Osteocyte (in vitro differentiated cells): ENCODE data around the gene BTBD3. TPM values are rescaled to one million over a fixed set of nuclear protein-coding genes. Genes with fewer than 3 reads are reported as not detected.

Experiments
- DNase-seq: peaks from one replicate; pipeline ENCODE4 v3.0.0; 2021; ENCODE audit warnings: mixed read lengths; ENCODE audit not compliant: unreplicated experiment; ENCODE audit errors: extremely low spot score
- H3K27ac Mint-ChIP-seq: one replicate; pipeline ENCODE4 v1.8.0; 2021; ENCODE audit warnings: mild to moderate bottlenecking, mixed read lengths; ENCODE audit not compliant: unreplicated experiment
- H3K27me3 Mint-ChIP-seq: one replicate; pipeline ENCODE4 v1.8.0; 2021; ENCODE audit warnings: mixed read lengths; ENCODE audit not compliant: unreplicated experiment
- H3K36me3 Mint-ChIP-seq: one replicate; pipeline ENCODE4 v1.8.0; 2021; ENCODE audit warnings: mixed read lengths; ENCODE audit not compliant: unreplicated experiment
- H3K4me1 Mint-ChIP-seq: one replicate; pipeline ENCODE4 v1.8.0; 2021; ENCODE audit warnings: mixed read lengths; ENCODE audit not compliant: unreplicated experiment
- H3K4me3 Mint-ChIP-seq: one replicate; pipeline ENCODE4 v1.8.0; 2021; ENCODE audit warnings: mild to moderate bottlenecking, moderate library complexity, mixed read lengths; ENCODE audit not compliant: unreplicated experiment
- H3K9me3 Mint-ChIP-seq: one replicate; pipeline ENCODE4 v1.8.0; 2021; ENCODE audit warnings: mixed read lengths; ENCODE audit not compliant: unreplicated experiment
- CTCF ChIP-seq: fragments of 200-600 bp; sonication (generic); IDR thresholded peaks from 2 replicates; pipeline ENCODE4 v1.5.0; 2021; ENCODE audit warnings: antibody characterized with exemption, mild to moderate bottlenecking, moderate library complexity
- total RNA-seq: library from RNA; stranded (reverse); gene quantifications from 2 replicates; pipeline ENCODE4 v1.2.1, GENCODE V29; 2021

Gene BTBD3
- total RNA-seq, 1 donor from 2014 or later: 25.1 TPM

GRCh38 chr20:11912659-11913415 lies 4.9 kb upstream of the BTBD3 start:
- Mint-ChIP-seq H3K27me3 (no peaks in the 10 kb centered on the region), H3K4me1 (peaks cover 9% of the 10 kb centered on the region), H3K36me3 (no peaks in the 10 kb centered on the region), H3K9me3 (no peaks in the 10 kb centered on the region), H3K27ac (no peak overlapping the region), H3K4me3 (no peak overlapping the region)
- no peak for TF ChIP-seq CTCF
- DNase-seq: no peak

- peaks cover 9% of the 10 kb centered on the region for H3K4me1 Mint-ChIP-seq
- no peaks in the 10 kb centered on the region for H3K27me3 Mint-ChIP-seq
- TF ChIP-seq CTCF: no peak
- no peak overlapping the region for H3K27ac Mint-ChIP-seq
- DNase-seq: no peak
- H3K4me3 Mint-ChIP-seq: no peak overlapping the region
- H3K9me3 Mint-ChIP-seq: no peaks in the 10 kb centered on the region
- H3K36me3 Mint-ChIP-seq: peaks cover 8% of the 10 kb centered on the region
Measured at GRCh38 chr20:11918391-11918845, 725 bp downstream of the BTBD3 start.

- TF ChIP-seq CTCF: no peak
- no peak overlapping the region for H3K27ac Mint-ChIP-seq
- no peaks in the 10 kb centered on the region for H3K9me3 Mint-ChIP-seq
- peaks cover 9% of the 10 kb centered on the region for H3K4me1 Mint-ChIP-seq
- peaks cover 14% of the 10 kb centered on the region for H3K36me3 Mint-ChIP-seq
- H3K27me3 Mint-ChIP-seq: no peaks in the 10 kb centered on the region
- no peak for DNase-seq
- H3K4me3 Mint-ChIP-seq: no peak overlapping the region
Measured at GRCh38 chr20:11918981-11919380, 1.3 kb downstream of the BTBD3 start.

- H3K9me3 Mint-ChIP-seq: no peaks in the 10 kb centered on the region
- peaks cover 9% of the 10 kb centered on the region for H3K4me1 Mint-ChIP-seq
- H3K27me3 Mint-ChIP-seq: no peaks in the 10 kb centered on the region
- no peak for DNase-seq
- peaks cover 15% of the 10 kb centered on the region for H3K36me3 Mint-ChIP-seq
- TF ChIP-seq CTCF: no peak
- H3K27ac Mint-ChIP-seq: no peak overlapping the region
- no peak overlapping the region for H3K4me3 Mint-ChIP-seq
Measured at GRCh38 chr20:11919581-11919980, 1.9 kb downstream of the BTBD3 start.

GRCh38 chr20:11920083-11920482 lies 2.4 kb downstream of the BTBD3 start:
- no peak for TF ChIP-seq CTCF
- no peaks in the 10 kb centered on the region for H3K27me3 Mint-ChIP-seq
- no peak for DNase-seq
- no peaks in the 10 kb centered on the region for H3K9me3 Mint-ChIP-seq
- no peak overlapping the region for H3K27ac Mint-ChIP-seq
- peaks cover 15% of the 10 kb centered on the region for H3K36me3 Mint-ChIP-seq
- H3K4me3 Mint-ChIP-seq: no peak overlapping the region
- H3K4me1 Mint-ChIP-seq: peaks cover 9% of the 10 kb centered on the region
